KMS-11 (cell line): Measurements from ENCODE around the gene NRG3.

Source experiments
- H2AFZ ChIP-seq: fragments of 200-600 bp; sonication (generic); 2 replicates; pipeline ENCODE4 v1.6.1; 2016; ENCODE audit warnings: antibody characterized with exemption, mixed run types, low read depth
- H3K27ac ChIP-seq: fragments of 200-600 bp; sonication (generic); 2 replicates; pipeline ENCODE4 v1.6.1; 2016; ENCODE audit warnings: mild to moderate bottlenecking, mixed run types
- H3K27me3 ChIP-seq: fragments of 200-600 bp; sonication (generic); 2 replicates; pipeline ENCODE4 v1.6.1; 2017; ENCODE audit warnings: mild to moderate bottlenecking, low read depth, mixed run types, moderate library complexity; ENCODE audit not compliant: insufficient read depth
- H3K36me3 ChIP-seq: fragments of 200-600 bp; sonication (generic); 2 replicates; pipeline ENCODE4 v1.6.1; 2017; ENCODE audit warnings: mild to moderate bottlenecking, mixed run types; ENCODE audit not compliant: insufficient read depth
- H3K4me1 ChIP-seq: fragments of 200-600 bp; sonication (generic); 2 replicates; pipeline ENCODE4 v1.6.1; 2016; ENCODE audit warnings: mild to moderate bottlenecking, low read depth, mixed run types; ENCODE audit not compliant: poor library complexity, severe bottlenecking
- H3K4me2 ChIP-seq: fragments of 200-600 bp; sonication (generic); 2 replicates; pipeline ENCODE4 v1.7.0; 2016; ENCODE audit warnings: mild to moderate bottlenecking, mixed run types
- H3K4me3 ChIP-seq: fragments of 200-600 bp; sonication (generic); IDR thresholded peaks from 2 replicates; pipeline ENCODE4 v1.6.1; 2017; ENCODE audit warnings: low read depth, low read length, mixed read lengths; ENCODE audit not compliant: insufficient read depth
- H3K79me2 ChIP-seq: fragments of 200-600 bp; sonication (generic); 2 replicates; pipeline ENCODE4 v1.6.1; 2016; ENCODE audit warnings: low read depth, mixed run types; ENCODE audit not compliant: insufficient read depth
- H3K9ac ChIP-seq: fragments of 200-600 bp; sonication (generic); 2 replicates; pipeline ENCODE4 v1.6.1; 2016; ENCODE audit warnings: mild to moderate bottlenecking, mixed run types
- H4K20me1 ChIP-seq: fragments of 200-600 bp; sonication (generic); 2 replicates; pipeline ENCODE4 v1.6.1; 2016; ENCODE audit warnings: mild to moderate bottlenecking, mixed run types; ENCODE audit not compliant: insufficient read depth
- TF ChIP-seq, protein P1 (sequence below): fragments of 200-600 bp; sonication (generic); conservative IDR thresholded peaks from 2 replicates; pipeline ENCODE4 v1.6.1; 2017; ENCODE audit warnings: low read depth, mild to moderate bottlenecking, antibody characterized with exemption, low read length, moderate library complexity, mixed read lengths

NRG3 gene

DNA sequence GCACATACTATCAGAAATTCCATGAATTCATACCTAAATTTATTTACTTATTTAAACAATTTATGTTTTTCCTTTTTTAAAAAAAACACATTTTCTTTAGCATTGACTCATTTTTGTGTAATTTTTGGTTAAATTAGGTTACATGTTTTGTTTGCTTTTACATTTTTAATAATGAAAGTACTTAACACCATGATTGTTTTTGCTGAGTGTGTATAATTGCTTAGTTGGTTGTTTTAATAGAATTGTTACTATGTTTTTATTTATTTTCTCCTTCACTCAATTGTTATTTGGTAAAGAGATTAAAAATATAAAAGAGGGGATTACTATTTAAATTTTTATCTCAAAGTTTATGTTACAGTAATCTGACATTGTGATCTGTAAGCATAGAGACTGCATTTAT, 508.4 kb downstream of the NRG3 start:
- Histone ChIP-seq H3K27ac (no peak overlapping the region), H3K27me3 (no peaks in the 10 kb centered on the region), H3K4me3 (no peak overlapping the region), H3K36me3 (no peaks in the 10 kb centered on the region), H3K4me2 (no peak overlapping the region), H3K79me2 (no peaks in the 10 kb centered on the region), H2AFZ (no peak overlapping the region), H3K9ac (no peak overlapping the region), H3K4me1 (no peaks in the 10 kb centered on the region), H4K20me1 (no peaks in the 10 kb centered on the region)
- TF ChIP-seq, protein P1, sequence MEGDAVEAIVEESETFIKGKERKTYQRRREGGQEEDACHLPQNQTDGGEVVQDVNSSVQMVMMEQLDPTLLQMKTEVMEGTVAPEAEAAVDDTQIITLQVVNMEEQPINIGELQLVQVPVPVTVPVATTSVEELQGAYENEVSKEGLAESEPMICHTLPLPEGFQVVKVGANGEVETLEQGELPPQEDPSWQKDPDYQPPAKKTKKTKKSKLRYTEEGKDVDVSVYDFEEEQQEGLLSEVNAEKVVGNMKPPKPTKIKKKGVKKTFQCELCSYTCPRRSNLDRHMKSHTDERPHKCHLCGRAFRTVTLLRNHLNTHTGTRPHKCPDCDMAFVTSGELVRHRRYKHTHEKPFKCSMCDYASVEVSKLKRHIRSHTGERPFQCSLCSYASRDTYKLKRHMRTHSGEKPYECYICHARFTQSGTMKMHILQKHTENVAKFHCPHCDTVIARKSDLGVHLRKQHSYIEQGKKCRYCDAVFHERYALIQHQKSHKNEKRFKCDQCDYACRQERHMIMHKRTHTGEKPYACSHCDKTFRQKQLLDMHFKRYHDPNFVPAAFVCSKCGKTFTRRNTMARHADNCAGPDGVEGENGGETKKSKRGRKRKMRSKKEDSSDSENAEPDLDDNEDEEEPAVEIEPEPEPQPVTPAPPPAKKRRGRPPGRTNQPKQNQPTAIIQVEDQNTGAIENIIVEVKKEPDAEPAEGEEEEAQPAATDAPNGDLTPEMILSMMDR = no peak

DNA sequence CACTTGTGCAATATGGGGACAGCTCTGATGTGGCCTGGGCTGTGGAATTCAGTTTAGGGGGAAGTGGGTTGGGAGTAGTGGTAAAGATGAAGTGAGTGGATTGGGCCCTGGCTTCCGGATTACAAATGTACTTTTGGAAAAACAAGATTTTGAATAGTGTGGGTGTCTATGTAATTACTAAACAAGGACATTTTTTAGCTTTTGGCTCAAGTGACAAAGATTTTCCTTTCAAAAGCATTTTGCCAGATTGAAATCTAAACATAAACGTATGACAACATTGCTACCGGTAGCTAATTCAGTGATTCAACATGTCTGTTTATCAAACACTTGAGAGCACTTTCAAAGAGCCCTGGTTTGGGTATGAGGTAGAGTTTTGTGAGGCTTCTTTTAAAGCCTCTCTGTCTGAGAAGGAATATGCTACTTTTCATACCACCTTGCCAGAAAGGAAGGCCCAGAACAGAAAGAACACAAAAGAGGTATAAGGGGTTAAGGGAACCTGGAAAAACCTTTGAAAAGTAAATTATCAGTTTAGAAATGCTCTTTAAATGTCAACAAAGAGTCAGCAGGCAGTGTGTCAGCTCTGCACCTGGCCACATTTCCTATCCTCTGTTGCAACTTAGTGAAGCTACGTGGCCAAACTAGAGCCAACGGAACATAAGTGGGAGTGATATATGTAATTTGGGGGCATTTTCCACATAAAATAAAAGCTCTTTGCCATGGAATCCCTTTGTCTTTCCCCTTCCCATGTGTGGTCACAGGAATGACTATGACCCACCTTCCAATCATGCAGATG, 516.1 kb downstream of the NRG3 start:
- no peak overlapping the region for H3K4me2 ChIP-seq
- H3K4me3 ChIP-seq = no peak overlapping the region
- TF ChIP-seq, protein P1 = no peak
- H4K20me1 ChIP-seq = no peaks in the 10 kb centered on the region
- no peak overlapping the region for H3K27ac ChIP-seq
- H3K4me1 ChIP-seq = no peaks in the 10 kb centered on the region
- H3K79me2 ChIP-seq = no peaks in the 10 kb centered on the region
- H3K9ac ChIP-seq = no peak overlapping the region
- no peaks in the 10 kb centered on the region for H3K36me3 ChIP-seq
- H2AFZ ChIP-seq = no peak overlapping the region
- H3K27me3 ChIP-seq = no peaks in the 10 kb centered on the region

DNA sequence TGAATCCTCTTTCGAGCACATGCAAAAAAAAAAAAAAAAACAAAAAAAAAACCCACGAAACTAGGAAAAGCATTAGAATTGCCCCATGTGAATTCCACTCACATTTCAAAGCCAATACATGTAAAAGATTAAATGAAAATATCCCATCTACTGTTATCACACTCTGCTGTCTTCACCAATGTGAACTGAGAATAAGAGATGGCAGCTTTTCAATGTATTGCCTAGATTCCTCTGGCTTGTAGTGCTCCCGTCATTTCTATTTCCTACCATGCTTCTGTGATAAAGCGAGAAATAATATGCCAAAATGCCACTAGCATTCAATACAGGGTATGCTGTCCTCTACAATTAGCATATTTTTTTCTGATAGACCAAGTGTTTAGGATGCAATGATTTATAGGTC, 517.0 kb downstream of the NRG3 start:
- Histone ChIP-seq H3K9ac (no peak overlapping the region), H3K4me3 (no peak overlapping the region), H3K4me1 (no peaks in the 10 kb centered on the region), H3K36me3 (no peaks in the 10 kb centered on the region), H3K27ac (no peak overlapping the region), H2AFZ (no peak overlapping the region), H3K4me2 (no peak overlapping the region), H3K27me3 (no peaks in the 10 kb centered on the region), H4K20me1 (no peaks in the 10 kb centered on the region), H3K79me2 (no peaks in the 10 kb centered on the region)
- TF ChIP-seq, protein P1 = no peak

DNA sequence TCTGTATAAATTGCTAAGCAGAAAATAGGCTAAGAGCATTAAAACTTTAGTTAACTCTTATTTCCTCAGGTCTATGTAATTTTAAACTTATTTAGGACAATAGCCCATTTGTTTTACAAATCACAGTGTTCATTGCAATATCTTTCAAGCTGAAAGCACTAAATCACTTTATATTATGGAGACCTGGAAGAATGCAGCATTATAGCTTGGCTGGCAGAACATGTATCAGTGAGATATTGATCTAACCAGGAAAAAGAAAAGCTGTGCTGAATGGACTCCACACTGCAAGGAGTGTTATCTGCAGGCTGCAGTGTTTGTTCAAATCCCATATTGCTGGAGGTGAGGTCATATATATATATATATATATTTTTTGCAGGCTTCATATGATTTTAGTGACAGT, 517.5 kb downstream of the NRG3 start:
- Histone ChIP-seq H2AFZ (no peak overlapping the region), H3K4me1 (no peaks in the 10 kb centered on the region), H3K36me3 (no peaks in the 10 kb centered on the region), H3K4me3 (no peak overlapping the region), H4K20me1 (no peaks in the 10 kb centered on the region), H3K27ac (no peak overlapping the region), H3K4me2 (no peak overlapping the region), H3K27me3 (no peaks in the 10 kb centered on the region), H3K79me2 (no peaks in the 10 kb centered on the region), H3K9ac (no peak overlapping the region)
- TF ChIP-seq, protein P1 = no peak
